ENCODE data around the gene SULT1A4.
"Not testable (repeated sequence)": the region's sequence is repeated elsewhere in the genome, so short reads cannot be mapped to it uniquely, and the experiment has no call there.

The SULT1A4 gene

DNA sequence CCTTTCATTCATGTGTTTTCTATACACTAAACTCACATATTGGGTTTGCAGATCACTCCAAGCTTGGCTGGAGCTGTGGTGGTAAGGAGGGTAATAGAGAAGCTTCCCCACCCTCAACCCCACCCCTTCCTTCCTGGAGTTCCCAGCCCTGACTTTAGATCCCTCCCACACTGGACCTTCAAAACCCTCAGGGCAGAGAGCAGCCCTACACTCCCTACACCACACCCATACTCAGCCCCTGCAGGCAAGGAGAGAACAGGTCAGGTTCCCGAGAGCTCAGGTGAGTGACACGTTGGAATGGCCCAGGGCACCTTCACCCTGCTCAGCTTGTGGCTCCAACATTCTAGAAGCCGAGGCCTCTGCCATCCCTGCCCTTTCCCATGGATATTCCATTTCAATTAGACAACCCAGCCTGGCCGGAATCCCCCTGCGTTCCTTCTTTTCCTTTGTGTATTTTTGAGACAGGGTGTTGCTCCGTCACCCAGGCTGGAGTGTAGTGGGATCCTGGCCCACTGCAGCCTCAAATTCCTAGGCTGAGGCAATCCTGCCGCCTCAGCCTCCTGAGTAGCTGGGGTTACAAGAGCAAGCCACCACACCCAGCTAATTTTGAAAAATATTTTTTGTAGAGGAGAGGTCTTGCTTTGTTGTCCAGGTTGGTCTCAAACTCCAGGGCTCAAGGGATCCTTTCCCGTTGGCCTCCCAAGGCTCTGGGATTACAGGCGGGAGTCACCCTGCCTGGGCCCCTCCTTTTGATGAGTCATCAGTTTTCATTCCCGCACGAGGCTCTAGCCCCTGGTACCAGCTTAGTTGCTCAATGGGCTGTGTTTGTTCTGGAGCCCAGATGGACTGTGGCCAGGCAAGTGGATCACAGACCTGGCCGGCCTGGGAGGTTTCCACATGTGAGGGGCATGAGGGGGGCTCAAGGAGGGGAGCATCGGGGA is at the start of gene SULT1A4:
Gene SULT1A4 (plus strand): TSS at position 208 of the 941 bp plus-strand sequence. CDS start 1,473 bp downstream, outside the sequence.
- H3K4me3 ChIP-seq; DNase-seq (ENCODE audit: low spot score); H3K27ac ChIP-seq: not testable (repeated sequence)

DNA sequence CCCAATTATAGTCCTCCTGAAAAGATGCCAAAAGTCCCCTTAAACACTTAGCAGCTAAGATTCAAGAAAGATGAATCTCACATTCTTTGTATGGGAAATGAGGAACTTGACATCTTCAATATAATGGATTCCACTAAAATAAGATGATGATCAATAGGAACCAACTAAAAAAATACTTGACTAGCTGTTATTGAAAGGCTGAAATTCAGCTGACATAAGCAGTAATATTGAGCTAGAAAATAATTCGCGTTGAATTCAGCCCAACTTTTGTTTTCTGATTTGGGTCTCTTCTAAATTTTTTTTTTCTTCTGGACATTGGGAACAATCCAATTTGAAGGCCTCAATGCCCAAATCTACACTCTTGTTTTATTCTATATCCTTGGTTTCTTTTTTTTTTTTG is 36.1 kb upstream of the SULT1A4 start:
- H3K27ac ChIP-seq; DNase-seq (ENCODE audit: low spot score); H3K4me3 ChIP-seq: not testable (repeated sequence)

DNA sequence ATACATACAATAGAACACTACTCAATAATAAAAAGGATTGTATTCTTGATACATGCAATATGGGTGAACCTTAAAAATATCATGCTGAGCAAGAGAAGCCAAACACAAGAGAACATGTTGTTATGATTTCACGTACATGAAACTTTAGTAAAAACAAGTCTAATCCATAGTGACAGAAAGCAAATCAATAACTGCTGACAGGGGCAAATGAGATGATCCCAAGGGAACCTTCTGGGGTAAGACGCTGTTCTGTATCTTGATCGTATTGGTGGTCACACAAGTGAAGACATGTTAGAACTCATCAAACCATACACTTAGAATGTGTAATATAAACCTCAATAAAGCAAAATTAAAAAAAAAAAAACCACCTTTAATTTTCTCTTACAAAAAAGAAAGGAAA is 34.3 kb upstream of the SULT1A4 start:
- not testable (repeated sequence) for H3K27ac ChIP-seq; DNase-seq (ENCODE audit: low spot score)

DNA sequence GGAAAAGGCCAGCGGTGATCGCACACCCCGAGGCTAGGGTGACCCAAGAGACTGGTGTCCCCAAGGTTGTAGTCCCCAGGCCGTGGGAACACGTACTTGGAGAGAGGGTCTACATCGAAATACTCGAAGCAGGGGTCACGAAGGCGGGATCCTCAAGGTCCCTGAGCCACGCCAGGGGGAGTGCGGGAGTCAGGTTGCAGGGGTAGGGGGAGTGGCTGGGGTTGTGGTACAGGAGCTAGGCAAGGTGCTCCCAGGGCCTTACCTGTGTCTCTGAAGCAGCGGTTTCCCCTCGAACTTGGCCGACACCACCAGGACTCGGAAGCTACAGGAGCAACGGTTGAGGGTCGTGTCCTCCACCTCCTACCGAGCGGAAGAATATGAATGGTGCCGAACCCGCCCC is 6.0 kb upstream of the SULT1A4 start:
- H3K4me3 ChIP-seq; DNase-seq (ENCODE audit: low spot score); H3K27ac ChIP-seq: not testable (repeated sequence)

More for the DNA sequence above, 34.3 kb upstream of the SULT1A4 start:
- H3K4me3 ChIP-seq = not testable (repeated sequence)

DNA sequence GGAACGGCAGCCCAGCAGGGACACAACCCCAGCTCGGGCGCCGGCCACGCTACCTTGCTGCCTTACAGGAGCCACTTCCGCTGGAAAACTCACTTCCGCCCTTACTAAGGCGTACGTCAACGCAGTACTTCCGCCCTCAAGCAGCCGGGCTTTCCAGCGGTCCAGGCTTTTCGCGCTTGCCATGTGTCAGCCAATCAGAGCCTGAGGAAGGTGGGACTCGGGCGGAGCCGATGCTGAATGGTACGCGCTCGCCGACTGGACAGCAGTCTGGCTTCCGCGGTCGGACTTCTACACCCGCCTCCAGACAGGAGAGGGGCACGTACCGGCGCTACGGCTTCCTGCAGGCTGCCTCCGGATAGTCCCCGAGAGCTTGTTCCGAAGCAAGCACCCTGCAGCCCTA is 5.4 kb upstream of the SULT1A4 start, which contains the start of the genes BOLA2 and SLX1B:
Gene BOLA2 (minus strand): TSS at position 83 of the 400 bp plus-strand sequence. CDS start 98 bp downstream, outside the sequence.
Gene SLX1B (plus strand): TSS at position 265 of the 400 bp plus-strand sequence.
- not testable (repeated sequence) for DNase-seq (ENCODE audit: low spot score); H3K4me3 ChIP-seq; H3K27ac ChIP-seq

DNA sequence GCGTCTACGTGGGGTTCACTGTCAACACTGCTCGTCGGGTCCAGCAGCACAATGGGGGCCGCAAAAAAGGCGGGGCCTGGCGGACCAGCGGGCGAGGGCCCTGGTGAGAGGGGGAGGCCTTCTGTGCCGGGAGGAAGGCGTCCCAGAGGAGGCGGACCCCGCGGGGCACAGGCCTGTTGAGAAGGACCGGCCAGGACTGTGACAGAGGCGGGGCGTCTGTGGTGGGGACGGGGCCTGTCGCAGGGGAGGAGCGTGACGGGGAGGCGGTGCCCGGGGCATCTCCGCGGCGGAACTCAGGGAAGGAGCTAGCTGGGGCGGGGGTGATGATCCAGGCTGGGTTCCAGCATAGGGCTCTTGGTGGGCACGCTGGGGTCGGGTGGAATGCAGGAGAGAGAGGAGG is 4.9 kb upstream of the SULT1A4 start:
- not testable (repeated sequence) for DNase-seq (ENCODE audit: low spot score); H3K27ac ChIP-seq; H3K4me3 ChIP-seq

DNA sequence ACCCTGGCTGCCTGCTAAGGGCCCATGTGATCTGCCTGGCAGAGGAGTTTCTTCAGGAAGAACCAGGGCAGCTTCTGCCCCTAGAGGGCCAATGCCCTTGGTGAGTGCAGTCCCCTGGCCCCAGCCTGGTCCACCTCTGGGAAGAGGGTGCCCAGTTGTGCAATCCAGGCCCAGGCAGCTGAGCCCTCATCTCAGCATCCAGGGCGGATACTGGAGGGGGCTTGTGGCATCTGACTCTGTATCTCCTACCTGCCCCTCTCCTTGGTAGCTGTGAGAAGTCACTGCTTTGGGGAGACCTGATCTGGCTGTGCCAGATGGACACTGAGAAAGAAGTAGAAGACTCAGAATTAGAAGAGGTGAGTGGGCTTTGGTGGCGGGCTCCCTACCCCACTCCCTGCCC is 2.1 kb upstream of the SULT1A4 start:
- not testable (repeated sequence) for DNase-seq (ENCODE audit: low spot score); H3K27ac ChIP-seq; H3K4me3 ChIP-seq

DNA sequence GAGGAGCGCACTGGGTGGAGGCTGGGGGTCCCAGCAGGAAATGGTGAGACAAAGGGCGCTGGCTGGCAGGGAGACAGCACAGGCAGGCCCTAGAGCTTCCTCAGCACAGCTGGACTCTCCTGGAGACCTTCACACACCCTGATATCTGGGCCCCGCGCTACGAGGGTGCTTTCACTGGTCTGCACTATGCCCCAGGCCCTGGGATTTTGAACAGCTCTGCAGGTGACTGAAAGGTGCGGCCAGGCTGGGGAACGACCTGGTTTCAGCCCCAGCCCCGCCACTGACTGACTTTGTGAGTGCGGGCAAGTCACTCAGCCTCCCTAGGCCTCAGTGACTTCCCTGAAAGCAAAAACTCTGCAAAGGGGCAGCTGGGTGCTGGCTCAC is 926 bp downstream of the SULT1A4 start:
- not testable (repeated sequence) for DNase-seq (ENCODE audit: low spot score); H3K27ac ChIP-seq; H3K4me3 ChIP-seq

DNA sequence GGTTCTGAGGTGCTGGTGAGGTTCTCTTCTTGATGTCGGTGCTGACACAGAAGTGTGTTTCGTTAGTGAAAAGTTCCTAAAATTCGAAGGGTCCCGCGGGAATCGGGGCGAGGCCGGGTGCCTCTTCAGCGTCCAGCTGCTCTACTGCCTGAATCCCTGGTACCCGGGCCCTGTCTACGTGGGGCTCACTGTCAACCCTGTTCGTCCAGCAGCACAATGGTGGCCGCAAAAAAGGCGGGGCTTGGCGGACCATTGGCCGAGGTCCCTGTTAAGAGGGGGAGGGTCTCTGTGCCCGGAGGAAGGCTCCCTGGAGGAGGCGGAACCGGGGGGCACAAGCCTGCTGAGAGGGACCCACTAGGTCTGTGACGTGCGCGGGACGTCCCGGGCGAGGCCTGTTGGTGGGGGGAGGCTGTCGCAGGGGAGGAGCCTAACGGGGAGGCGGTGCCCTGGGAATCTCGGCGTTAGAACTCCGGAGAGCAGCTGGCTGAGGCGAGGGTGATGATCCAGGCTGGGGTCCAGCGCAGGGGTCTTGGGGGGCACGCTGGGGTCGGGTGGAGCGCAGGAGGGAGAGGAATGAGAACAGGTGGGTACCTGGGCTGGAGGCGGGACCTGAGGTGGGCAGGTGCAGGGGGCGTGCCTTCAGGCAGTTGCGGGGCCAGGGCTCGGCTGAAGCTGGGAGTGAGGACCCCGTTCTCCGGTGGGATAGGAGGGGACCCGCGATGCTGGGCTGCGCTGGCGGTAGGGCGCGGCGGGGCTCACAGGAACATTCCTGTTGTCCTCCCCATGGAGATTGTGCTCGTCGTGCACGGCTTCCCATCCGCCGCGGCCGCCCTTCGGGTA is 6.5 kb downstream of the SULT1A4 start:
- not testable (repeated sequence) for H3K4me3 ChIP-seq; DNase-seq (ENCODE audit: low spot score); H3K27ac ChIP-seq

DNA sequence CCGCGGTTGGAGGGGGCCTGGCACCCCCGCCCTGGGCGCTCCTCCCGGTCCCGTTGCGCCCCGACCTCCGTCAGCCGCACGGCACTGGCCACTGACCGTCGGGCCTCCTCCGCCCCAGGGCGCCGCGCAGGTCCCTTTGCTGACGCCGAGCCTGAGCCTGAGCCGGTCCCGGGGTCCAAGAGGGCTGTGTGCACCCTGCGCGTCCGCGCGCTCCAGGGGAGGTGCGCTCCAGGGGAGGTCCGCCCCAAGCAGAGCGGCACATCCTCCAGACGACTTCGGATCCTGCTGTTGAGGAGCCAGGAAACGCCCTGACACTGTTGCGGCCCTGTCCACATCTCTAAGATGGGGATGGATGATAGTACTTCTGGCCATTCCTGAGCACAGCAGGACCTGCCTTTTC is 7.2 kb downstream of the SULT1A4 start:
- DNase-seq (ENCODE audit: low spot score); H3K27ac ChIP-seq; H3K4me3 ChIP-seq: not testable (repeated sequence)

DNA sequence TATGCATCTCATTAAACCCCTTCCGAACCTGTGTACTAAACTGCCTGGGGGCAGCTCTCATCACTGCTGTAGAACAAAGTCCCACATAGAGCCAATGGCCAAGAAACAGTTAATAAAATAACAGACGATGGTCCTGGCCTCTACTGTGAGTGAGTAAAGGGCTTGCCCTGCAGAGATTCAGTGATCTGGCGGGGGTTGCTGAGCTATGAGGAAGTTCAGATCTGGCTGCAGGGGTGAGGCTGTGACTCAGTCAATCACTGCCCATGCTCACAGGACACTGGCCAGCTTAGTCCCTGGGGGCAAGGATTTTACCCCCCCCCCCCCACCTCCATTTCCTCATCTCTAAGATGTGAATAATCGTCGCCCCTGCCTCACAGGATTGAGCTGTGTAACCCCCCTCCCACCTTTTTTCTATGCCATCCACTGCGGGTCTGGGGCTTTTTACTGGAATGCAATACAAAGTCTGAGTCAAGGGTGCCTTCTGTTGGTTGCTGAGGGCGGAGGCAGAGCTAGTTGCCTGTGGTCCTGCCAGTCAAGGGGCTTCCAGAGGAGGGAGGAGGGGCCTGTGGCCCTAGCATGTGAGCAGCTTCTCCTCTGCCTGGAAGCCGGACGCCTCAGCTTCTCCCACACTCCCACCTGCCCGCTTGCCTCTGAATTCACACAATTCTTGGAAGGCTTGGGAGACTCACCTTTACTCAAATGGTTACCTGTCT is 8.1 kb downstream of the SULT1A4 start:
- not testable (repeated sequence) for H3K4me3 ChIP-seq; H3K27ac ChIP-seq; DNase-seq (ENCODE audit: low spot score)

DNA sequence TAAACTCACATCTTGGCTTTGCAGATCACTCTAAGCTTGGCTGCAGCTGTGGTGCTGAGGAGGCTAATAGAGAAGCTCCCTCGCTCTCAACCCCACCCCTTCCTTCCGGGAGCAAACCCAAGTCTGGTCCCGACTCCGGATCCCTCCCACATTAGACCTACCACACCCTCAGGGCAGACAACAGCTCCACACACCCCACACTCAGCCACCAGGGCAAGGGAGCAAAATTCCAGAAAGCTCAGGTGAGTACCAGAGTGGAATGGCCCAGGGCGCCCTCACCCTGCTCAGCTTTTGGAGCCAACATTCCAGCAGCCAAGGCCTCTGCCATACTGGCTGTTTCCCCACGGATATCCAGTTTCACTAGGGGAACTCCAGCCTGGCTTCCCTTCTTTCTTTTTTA is 9.9 kb downstream of the SULT1A4 start:
- Histone ChIP-seq H3K4me3 (peak overlapping the region; percentile 47), H3K27ac (peak overlapping the region in 1 of 2 donors; percentile 79)
- DNase-seq (ENCODE audit: low spot score) = not testable (repeated sequence)

DNA sequence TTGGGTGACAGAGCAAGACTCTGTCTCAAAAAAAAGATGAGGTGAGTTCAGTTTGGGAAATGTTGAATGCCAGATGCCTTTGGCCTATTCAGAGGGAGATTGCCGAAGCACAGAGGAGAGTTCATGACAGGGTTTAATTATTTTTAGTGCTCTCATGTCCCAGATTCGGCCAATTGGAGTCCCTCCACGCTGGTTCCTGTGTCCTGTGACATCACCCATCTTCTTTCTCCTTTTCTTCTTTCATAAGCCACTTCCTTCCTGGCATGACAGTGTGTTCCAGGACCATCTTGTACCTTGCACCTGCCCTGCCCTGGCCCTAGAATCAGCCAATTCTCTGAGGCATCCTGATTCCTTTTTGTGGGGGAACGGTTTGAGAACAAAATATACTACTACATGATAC is 12.4 kb downstream of the SULT1A4 start:
- H3K27ac ChIP-seq; H3K4me3 ChIP-seq; DNase-seq (ENCODE audit: low spot score): not testable (repeated sequence)

DNA sequence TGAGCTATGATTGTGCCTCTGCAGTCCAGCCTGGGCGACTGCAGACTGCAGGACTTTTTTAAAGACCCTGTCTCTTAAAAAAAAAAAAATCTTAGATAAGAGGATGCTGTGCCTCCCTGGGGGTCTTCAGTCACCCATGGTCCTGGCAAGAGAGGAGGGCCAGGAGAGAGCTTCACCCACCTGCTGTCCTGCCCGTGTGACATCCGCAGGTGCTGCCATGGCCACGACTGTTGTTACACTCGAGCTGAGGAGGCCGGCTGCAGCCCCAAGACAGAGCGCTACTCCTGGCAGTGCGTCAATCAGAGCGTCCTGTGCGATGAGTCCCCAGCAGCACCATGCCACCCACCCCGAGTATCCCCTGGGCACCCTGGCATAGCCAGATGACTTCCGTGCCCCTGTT is 22.6 kb downstream of the SULT1A4 start:
- H3K27ac ChIP-seq; H3K4me3 ChIP-seq; DNase-seq (ENCODE audit: low spot score): not testable (repeated sequence)

DNA sequence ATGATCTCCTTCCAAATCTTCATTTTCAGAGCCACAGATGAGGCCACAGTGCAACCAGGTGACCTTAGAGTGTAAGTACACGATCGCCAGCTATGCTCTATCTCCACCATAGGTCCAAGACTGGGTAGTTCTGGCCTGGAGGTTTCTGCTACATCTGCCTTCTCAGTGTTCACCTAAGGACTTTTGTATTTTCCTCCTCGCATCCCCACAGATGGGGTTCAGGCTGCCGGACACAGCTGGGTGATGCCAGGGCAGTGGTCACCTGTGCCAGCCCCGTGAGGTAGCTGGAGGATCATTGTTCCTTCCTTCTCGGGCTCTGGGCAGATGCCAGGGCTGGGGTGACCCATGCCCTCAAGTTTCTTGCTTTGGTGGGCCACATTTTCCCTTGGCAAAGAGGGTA is 46.6 kb downstream of the SULT1A4 start, which contains the start of gene NPIPB12:
Gene NPIPB12 (minus strand): TSS at position 101 of the 400 bp plus-strand sequence.
- not testable (repeated sequence) for H3K4me3 ChIP-seq; DNase-seq (ENCODE audit: low spot score)

More for the DNA sequence above, 46.6 kb downstream of the SULT1A4 start, which contains the start of gene NPIPB12:
- not testable (repeated sequence) for H3K27ac ChIP-seq

All from coronary artery (tissue), 2 donors.